ENCODE results near the gene TLR2.

DNA sequence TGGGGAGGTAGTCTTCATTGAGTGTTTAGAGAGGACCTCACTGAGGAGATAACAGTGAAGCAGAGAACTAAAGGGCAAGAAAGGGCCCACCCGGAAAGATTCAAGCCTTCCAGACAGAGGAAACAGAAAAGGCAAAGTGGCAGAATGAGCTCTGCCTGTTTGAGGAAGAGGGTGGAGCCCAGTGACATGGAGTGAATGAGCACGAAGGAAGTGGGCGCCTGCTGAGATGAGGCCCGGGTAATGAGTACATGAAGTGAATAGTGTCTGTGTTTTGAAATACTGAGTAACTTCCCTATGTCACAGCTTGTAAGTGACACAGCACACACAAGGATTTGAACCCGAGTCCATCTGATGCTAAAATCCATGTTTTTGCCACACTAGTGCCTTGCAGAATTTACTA is 32.5 kb upstream of the TLR2 start:
- TF ChIP-seq, protein P1, sequence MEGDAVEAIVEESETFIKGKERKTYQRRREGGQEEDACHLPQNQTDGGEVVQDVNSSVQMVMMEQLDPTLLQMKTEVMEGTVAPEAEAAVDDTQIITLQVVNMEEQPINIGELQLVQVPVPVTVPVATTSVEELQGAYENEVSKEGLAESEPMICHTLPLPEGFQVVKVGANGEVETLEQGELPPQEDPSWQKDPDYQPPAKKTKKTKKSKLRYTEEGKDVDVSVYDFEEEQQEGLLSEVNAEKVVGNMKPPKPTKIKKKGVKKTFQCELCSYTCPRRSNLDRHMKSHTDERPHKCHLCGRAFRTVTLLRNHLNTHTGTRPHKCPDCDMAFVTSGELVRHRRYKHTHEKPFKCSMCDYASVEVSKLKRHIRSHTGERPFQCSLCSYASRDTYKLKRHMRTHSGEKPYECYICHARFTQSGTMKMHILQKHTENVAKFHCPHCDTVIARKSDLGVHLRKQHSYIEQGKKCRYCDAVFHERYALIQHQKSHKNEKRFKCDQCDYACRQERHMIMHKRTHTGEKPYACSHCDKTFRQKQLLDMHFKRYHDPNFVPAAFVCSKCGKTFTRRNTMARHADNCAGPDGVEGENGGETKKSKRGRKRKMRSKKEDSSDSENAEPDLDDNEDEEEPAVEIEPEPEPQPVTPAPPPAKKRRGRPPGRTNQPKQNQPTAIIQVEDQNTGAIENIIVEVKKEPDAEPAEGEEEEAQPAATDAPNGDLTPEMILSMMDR (IDR thresholded peaks at IDR 0.05): no peak
- TF ChIP-seq EZH2phosphoT487 (IDR thresholded peaks at IDR 0.05): no peak
- TF ChIP-seq EZH2 (IDR thresholded peaks at IDR 0.05): no peak
